BE2C (cell line): ENCODE results near the gene ZNF764.

Source experiments
- DNase-seq: peaks from one replicate; pipeline ENCODE4 v3.0.0-alpha.2; 2020
- H3K27me3 ChIP-seq: fragments of 250-450 bp; sonication (Bioruptor Pico); 2 replicates; pipeline ENCODE4 v1.5.1; 2020; ENCODE audit warnings: mild to moderate bottlenecking
- H3K36me3 ChIP-seq: fragments of 250-450 bp; sonication (Bioruptor Pico); 2 replicates; pipeline ENCODE4 v1.5.1; 2020; ENCODE audit warnings: mild to moderate bottlenecking
- H3K4me1 ChIP-seq: fragments of 250-450 bp; sonication (Bioruptor Pico); 2 replicates; pipeline ENCODE4 v1.5.1; 2020
- H3K4me3 ChIP-seq: 2 replicates; pipeline ENCODE4 v1.5.1; 2011; ENCODE audit warnings: low read depth, low read length
- H3K9me3 ChIP-seq: fragments of 250-450 bp; sonication (Bioruptor Pico); 2 replicates; pipeline ENCODE4 v1.5.1; 2020
- TF ChIP-seq, protein P1 (sequence below): IDR thresholded peaks from 2 replicates; pipeline ENCODE4 v1.5.1; 2012; ENCODE audit warnings: mild to moderate bottlenecking, low read depth, low read length

The ZNF764 gene

DNA sequence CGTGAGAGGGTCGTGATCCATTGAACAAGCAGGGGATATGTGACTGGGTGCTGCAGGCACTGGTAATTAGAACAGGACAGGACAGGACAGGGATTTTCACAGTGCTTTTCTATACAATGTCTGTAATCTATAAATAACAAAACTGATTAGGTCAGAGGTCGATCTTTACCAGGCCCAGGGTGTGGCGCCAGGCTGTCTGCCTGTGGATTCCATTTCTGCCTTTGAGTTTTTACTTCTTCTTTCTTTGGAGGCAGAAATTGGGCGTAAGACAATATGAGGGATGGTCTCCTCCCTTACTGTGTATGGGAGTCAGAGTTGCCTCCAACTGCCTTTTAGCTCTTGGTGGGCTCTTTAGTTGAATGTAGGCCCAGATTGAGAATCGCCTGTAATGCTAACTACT, 1.5 kb upstream of the ZNF764 start:
- Histone ChIP-seq H3K27me3 (no peaks in the 10 kb centered on the region), H3K36me3 (peaks cover 11% of the 10 kb centered on the region), H3K4me1 (no peaks in the 10 kb centered on the region), H3K4me3 (no peak overlapping the region), H3K9me3 (no peaks in the 10 kb centered on the region)
- no peak for DNase-seq
- TF ChIP-seq, protein P1, sequence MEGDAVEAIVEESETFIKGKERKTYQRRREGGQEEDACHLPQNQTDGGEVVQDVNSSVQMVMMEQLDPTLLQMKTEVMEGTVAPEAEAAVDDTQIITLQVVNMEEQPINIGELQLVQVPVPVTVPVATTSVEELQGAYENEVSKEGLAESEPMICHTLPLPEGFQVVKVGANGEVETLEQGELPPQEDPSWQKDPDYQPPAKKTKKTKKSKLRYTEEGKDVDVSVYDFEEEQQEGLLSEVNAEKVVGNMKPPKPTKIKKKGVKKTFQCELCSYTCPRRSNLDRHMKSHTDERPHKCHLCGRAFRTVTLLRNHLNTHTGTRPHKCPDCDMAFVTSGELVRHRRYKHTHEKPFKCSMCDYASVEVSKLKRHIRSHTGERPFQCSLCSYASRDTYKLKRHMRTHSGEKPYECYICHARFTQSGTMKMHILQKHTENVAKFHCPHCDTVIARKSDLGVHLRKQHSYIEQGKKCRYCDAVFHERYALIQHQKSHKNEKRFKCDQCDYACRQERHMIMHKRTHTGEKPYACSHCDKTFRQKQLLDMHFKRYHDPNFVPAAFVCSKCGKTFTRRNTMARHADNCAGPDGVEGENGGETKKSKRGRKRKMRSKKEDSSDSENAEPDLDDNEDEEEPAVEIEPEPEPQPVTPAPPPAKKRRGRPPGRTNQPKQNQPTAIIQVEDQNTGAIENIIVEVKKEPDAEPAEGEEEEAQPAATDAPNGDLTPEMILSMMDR, result no peak

DNA sequence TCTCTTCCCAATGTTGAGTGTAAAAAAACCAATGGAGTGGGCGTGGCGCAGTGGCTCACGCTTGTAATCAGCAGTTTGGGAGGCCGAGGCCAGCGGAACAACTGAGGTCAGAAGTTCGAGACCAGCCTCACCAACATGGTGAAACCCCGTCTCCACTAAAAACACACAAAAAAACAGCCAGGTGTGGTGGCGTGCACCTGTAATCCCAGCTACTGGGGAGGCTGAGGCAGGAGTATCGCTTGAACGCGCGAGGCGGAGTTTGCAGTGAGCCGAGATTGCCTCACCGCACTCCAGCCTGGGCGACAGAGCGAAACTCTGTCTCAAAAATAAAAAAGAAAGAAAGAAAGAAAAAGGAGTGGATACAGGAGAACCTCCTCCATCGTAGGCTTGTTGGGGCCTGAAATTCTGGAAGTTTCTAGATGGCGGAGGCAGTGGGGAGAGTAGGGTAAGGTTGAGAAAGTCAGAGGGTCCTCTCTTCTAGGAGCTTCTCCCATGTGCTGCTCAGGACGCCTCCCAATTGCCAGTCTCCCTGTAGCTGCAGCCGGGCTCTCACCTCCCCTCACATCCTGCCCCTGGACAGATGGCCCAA, 709 bp upstream of the ZNF764 start:
- H3K27me3 ChIP-seq, result no peaks in the 10 kb centered on the region
- H3K4me1 ChIP-seq, result no peaks in the 10 kb centered on the region
- peaks cover 17% of the 10 kb centered on the region for H3K36me3 ChIP-seq
- no peaks in the 10 kb centered on the region for H3K9me3 ChIP-seq
- TF ChIP-seq, protein P1, result no peak
- DNase-seq, result peak; percentile 24
- H3K4me3 ChIP-seq, result peak overlapping the region; percentile 85

DNA sequence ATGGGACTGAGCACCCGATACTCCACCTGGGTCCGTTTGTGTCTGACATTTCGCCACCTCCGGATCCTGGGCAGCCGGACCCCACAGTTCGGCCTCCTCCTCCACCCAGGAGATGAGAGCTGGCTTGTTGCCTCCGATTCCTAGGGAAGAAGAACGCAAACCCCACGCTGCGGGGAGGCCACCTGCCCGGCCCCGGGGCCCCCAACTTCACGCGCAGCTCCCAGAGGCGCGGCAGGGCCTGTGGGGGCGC, 542 bp downstream of the ZNF764 start:
- no peak for DNase-seq

DNA sequence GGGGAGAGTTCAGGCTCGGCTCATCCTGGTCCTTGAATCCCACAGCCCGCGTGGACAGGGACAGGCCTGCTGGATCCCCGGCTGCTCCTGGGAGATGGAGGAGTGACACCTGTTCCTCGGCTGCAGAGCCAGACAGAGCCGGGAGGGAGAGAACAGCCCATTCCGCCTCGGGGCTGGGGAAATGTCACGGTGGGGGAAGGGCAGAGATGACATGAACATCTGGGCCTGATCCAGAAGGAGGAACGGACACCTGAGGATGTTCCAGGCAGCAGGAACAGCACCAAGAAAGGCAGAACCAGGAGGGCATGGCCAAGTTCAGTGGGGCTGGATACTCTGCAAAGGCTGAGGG, 2.1 kb downstream of the ZNF764 start:
- Histone ChIP-seq H3K9me3 (no peaks in the 10 kb centered on the region), H3K4me1 (no peaks in the 10 kb centered on the region), H3K36me3 (peaks cover 23% of the 10 kb centered on the region), H3K4me3 (no peak overlapping the region), H3K27me3 (no peaks in the 10 kb centered on the region)
- TF ChIP-seq, protein P1, result no peak
- DNase-seq, result peak; percentile 36

More for the DNA sequence above, 542 bp downstream of the ZNF764 start:
- no peaks in the 10 kb centered on the region for H3K27me3 ChIP-seq
- H3K4me3 ChIP-seq, result peak overlapping the region; percentile 85
- peaks cover 23% of the 10 kb centered on the region for H3K36me3 ChIP-seq
- no peaks in the 10 kb centered on the region for H3K4me1 ChIP-seq
- TF ChIP-seq, protein P1, result no peak
- H3K9me3 ChIP-seq, result no peaks in the 10 kb centered on the region

DNA sequence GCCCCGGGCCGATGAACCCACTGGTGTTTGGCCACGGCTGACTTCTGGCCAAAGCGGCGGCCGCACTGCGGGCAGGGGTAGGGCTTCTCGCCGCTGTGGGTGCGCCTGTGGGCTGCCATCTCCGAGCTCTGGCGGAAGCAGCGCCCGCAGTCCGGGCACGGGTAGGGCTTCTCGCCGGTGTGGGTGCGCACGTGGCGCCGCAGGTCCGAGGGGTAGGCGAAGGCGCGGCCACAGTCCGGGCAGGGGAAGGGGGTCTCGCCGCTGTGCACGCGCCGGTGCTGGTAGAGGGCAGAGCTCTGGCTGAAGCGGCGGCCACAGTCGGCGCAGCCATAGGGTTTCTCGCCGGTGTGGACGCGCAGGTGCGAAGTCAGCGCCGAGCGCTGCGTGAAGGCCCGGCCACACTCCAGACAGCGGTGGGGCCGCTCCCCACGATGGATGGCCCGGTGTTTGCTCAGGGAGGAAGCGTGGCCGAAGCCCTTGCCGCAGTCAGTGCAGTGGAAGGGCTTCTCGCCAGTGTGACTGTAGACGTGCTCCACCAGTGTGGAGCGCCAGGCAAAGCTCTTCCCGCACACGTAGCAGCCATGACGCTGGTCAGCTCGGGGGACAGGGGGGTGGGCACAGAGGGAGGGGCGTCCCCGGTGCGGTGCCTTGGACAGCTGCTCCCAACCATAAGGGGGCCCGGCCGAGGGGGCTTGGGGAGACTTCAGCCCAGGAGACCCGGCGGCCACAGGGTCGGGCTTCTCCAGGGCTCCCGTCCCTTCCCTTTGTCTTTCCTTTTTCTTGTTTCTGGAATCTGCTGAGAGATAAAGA, 2.7 kb downstream of the ZNF764 start:
- no peaks in the 10 kb centered on the region for H3K4me1 ChIP-seq
- no peaks in the 10 kb centered on the region for H3K27me3 ChIP-seq
- H3K9me3 ChIP-seq, result no peaks in the 10 kb centered on the region
- TF ChIP-seq, protein P1, result no peak
- peaks cover 23% of the 10 kb centered on the region for H3K36me3 ChIP-seq
- H3K4me3 ChIP-seq, result no peak overlapping the region
- no peak for DNase-seq

DNA sequence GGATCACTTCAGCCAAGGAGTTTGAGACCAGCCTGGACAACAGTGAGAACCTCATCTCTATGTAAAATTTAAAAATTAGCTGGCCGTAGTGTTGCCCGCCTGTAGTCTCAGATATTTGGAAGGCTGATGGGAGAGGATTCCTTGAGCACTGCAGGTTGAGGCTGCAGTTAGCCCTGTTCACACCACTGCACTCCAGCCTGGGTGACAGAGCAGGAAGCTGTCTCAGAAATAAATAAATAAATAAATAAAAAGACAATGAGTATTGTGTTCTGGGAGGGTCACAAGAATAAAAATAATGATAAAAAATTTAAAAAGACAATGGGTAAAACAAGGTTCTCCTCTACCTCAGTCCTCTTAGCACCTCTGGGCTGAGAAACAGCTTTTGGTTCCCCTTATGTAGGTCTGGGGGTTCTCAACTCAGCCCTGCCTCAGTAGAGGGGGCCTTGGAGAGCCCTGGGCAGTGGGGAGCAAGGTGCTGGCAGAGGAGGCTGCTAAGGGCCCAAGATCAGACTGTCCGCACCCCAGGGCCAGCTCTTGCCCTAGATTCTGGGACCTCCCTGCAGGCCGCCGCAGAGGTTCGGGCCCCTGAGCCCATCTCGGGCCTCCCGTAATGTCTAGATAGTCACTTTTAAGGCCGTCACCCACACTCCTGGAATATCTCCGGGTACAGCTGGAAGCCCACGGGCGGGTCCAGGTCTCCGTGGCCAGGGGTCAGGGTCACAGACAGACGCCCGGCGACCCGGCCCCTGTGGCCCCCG, 3.4 kb downstream of the ZNF764 start:
- Histone ChIP-seq H3K4me3 (no peak overlapping the region), H3K9me3 (no peaks in the 10 kb centered on the region), H3K4me1 (no peaks in the 10 kb centered on the region), H3K27me3 (no peaks in the 10 kb centered on the region), H3K36me3 (peaks cover 23% of the 10 kb centered on the region)
- DNase-seq, result no peak
- TF ChIP-seq, protein P1, result no peak
